ENCODE data around the gene TMEM69. TPM values are rescaled to one million over a fixed set of nuclear protein-coding genes. Genes with fewer than 3 reads are reported as not detected.
"Not testable (repeated sequence)": the region's sequence is repeated elsewhere in the genome, so short reads cannot be mapped to it uniquely, and the experiment has no call there.

Gene TMEM69
- total and polyA plus RNA-seq, 2 experiments from 2014 or later: 30.3 to 35.2 TPM

GRCh38 chr1:45694823-45695222, 6.8 kb downstream of the TMEM69 start:
- no peaks in the 10 kb centered on the region for H3K9me2 ChIP-seq (ENCODE audit: insufficient read depth)
- peaks cover 20% of the 10 kb centered on the region; the same call in 1 of the 2 replicates for H3K36me3 ChIP-seq (ENCODE audit: low read depth)
- no peak for DNase-seq
- H3K9me3 ChIP-seq (ENCODE audit: low read depth): no peaks in the 10 kb centered on the region
- H3K27ac ChIP-seq: no peak overlapping the region
- in situ Hi-C loops (cut with MboI): no loop called here
- 79 to 84% methylated on average over 7 of the region's 7 CpGs for WGBS, 2 experiments (ENCODE audit: low coverage in 1 of 2, low lambda C conversion rate in 2 of 2, missing lambda C conversion rate in 2 of 2)
- no peak overlapping the region for H3K4me3 ChIP-seq
- no peaks in the 10 kb centered on the region for H4K20me1 ChIP-seq (ENCODE audit: insufficient read depth)
- no peak overlapping the region for H3K4me2 ChIP-seq (ENCODE audit: unreplicated experiment)
- peaks cover 22% of the 10 kb centered on the region for H3K79me2 ChIP-seq (ENCODE audit: insufficient read depth)
- TF ChIP-seq EZH2phosphoT487 (IDR thresholded peaks at IDR 0.05; ENCODE audit: insufficient read depth, low read depth) (no peak), EZH2 (IDR thresholded peaks at IDR 0.05; ENCODE audit: insufficient read depth, poor library complexity, severe bottlenecking) (no peak)
- H3K27me3 ChIP-seq (replicated peaks; ENCODE audit: insufficient read depth): no peaks in the 10 kb centered on the region
- H3K4me1 ChIP-seq (ENCODE audit: insufficient read depth): no peaks in the 10 kb centered on the region; the same call in 1 of the 2 replicates
- no peak overlapping the region for H2AFZ ChIP-seq
- no peak overlapping the region for H3K9ac ChIP-seq
- H3F3A ChIP-seq (ENCODE audit: insufficient read depth): 0 out of 2 replicates have a peak, but pooled peaks cover 20% of the 10 kb centered on the region

GRCh38 chr1:45704637-45705036, 16.7 kb downstream of the TMEM69 start:
- no peaks in the 10 kb centered on the region for H3K79me2 ChIP-seq (ENCODE audit: insufficient read depth)
- no peak overlapping the region for H3K4me3 ChIP-seq
- H3K27ac ChIP-seq: no peak overlapping the region
- in situ Hi-C loops (cut with MboI): no loop called here
- no peaks in the 10 kb centered on the region for H4K20me1 ChIP-seq (ENCODE audit: insufficient read depth)
- WGBS, 2 experiments (ENCODE audit: low coverage in 1 of 2, low lambda C conversion rate in 2 of 2, missing lambda C conversion rate in 2 of 2): 93 to 100% methylated on average over 1 of the region's 1 CpG
- no peak overlapping the region for H2AFZ ChIP-seq
- H3K9me2 ChIP-seq (ENCODE audit: insufficient read depth): no peaks in the 10 kb centered on the region
- TF ChIP-seq EZH2phosphoT487 (IDR thresholded peaks at IDR 0.05; ENCODE audit: insufficient read depth, low read depth) (no peak), EZH2 (IDR thresholded peaks at IDR 0.05; ENCODE audit: insufficient read depth, poor library complexity, severe bottlenecking) (no peak)
- H3K9ac ChIP-seq: no peak overlapping the region
- peaks cover 8% of the 10 kb centered on the region; the same call in 1 of the 2 replicates for H3F3A ChIP-seq (ENCODE audit: insufficient read depth)
- H3K36me3 ChIP-seq (ENCODE audit: low read depth): peaks cover 6% of the 10 kb centered on the region
- no peaks in the 10 kb centered on the region for H3K4me1 ChIP-seq (ENCODE audit: insufficient read depth)
- DNase-seq: no peak
- H3K4me2 ChIP-seq (ENCODE audit: unreplicated experiment): no peak overlapping the region
- no peaks in the 10 kb centered on the region for H3K9me3 ChIP-seq (ENCODE audit: low read depth)
- H3K27me3 ChIP-seq (replicated peaks; ENCODE audit: insufficient read depth): no peaks in the 10 kb centered on the region

- Histone ChIP-seq H3K79me2 (ENCODE audit: insufficient read depth) (no peaks in the 10 kb centered on the region), H3K4me2 (ENCODE audit: unreplicated experiment) (no peak overlapping the region), H3K9me3 (ENCODE audit: low read depth) (no peaks in the 10 kb centered on the region), H3K36me3 (ENCODE audit: low read depth) (peaks cover 6% of the 10 kb centered on the region), H3K27me3 (replicated peaks; ENCODE audit: insufficient read depth) (no peaks in the 10 kb centered on the region), H3F3A (ENCODE audit: insufficient read depth) (no peaks in the 10 kb centered on the region; the same call in 1 of the 2 replicates), H3K27ac (no peak overlapping the region), H3K9ac (no peak overlapping the region), H3K4me3 (no peak overlapping the region), H3K4me1 (ENCODE audit: insufficient read depth) (peaks cover 7% of the 10 kb centered on the region; the same call in 1 of the 2 replicates), H4K20me1 (ENCODE audit: insufficient read depth) (no peaks in the 10 kb centered on the region), H3K9me2 (ENCODE audit: insufficient read depth) (no peaks in the 10 kb centered on the region), H2AFZ (no peak overlapping the region)
- WGBS, 2 experiments (ENCODE audit: low coverage in 1 of 2, low lambda C conversion rate in 2 of 2, missing lambda C conversion rate in 2 of 2): 75 to 89% methylated on average over 3 of the region's 3 CpGs
- no peak for DNase-seq
- TF ChIP-seq EZH2phosphoT487 (IDR thresholded peaks at IDR 0.05; ENCODE audit: insufficient read depth, low read depth) (no peak), EZH2 (IDR thresholded peaks at IDR 0.05; ENCODE audit: insufficient read depth, poor library complexity, severe bottlenecking) (no peak)
- in situ Hi-C loops (cut with MboI): no loop called here
Measured at GRCh38 chr1:45713711-45714110, 25.7 kb downstream of the TMEM69 start.

GRCh38 chr1:45716700-45717099, 28.7 kb downstream of the TMEM69 start:
- H3K4me3 ChIP-seq: no peak overlapping the region
- H3K27ac ChIP-seq: no peak overlapping the region
- peaks cover 14% of the 10 kb centered on the region for H3F3A ChIP-seq (ENCODE audit: insufficient read depth)
- peaks cover 19% of the 10 kb centered on the region for H3K4me1 ChIP-seq (ENCODE audit: insufficient read depth)
- H3K79me2 ChIP-seq (ENCODE audit: insufficient read depth): no peaks in the 10 kb centered on the region
- H3K9me2 ChIP-seq (ENCODE audit: insufficient read depth): no peaks in the 10 kb centered on the region
- in situ Hi-C loops (cut with MboI): no loop called here
- 95 to 96% methylated on average over 3 of the region's 3 CpGs for WGBS, 2 experiments (ENCODE audit: low coverage in 1 of 2, low lambda C conversion rate in 2 of 2, missing lambda C conversion rate in 2 of 2)
- no peaks in the 10 kb centered on the region for H3K27me3 ChIP-seq (replicated peaks; ENCODE audit: insufficient read depth)
- H3K9ac ChIP-seq: no peak overlapping the region
- DNase-seq: no peak
- no peaks in the 10 kb centered on the region for H3K9me3 ChIP-seq (ENCODE audit: low read depth)
- H4K20me1 ChIP-seq (ENCODE audit: insufficient read depth): no peaks in the 10 kb centered on the region
- H3K36me3 ChIP-seq (ENCODE audit: low read depth): peaks cover 6% of the 10 kb centered on the region
- TF ChIP-seq EZH2phosphoT487 (IDR thresholded peaks at IDR 0.05; ENCODE audit: insufficient read depth, low read depth): no peak
- no peak for TF ChIP-seq EZH2 (IDR thresholded peaks at IDR 0.05; ENCODE audit: insufficient read depth, poor library complexity, severe bottlenecking)
- H3K4me2 ChIP-seq (ENCODE audit: unreplicated experiment): no peak overlapping the region
- H2AFZ ChIP-seq: no peak overlapping the region

GRCh38 chr1:45717386-45717785, 29.4 kb downstream of the TMEM69 start:
- H3K9me2 ChIP-seq (ENCODE audit: insufficient read depth); H3K4me3 ChIP-seq; H4K20me1 ChIP-seq (ENCODE audit: insufficient read depth); in situ Hi-C loops (cut with MboI); H3K79me2 ChIP-seq (ENCODE audit: insufficient read depth); H3K27me3 ChIP-seq (replicated peaks; ENCODE audit: insufficient read depth); H3K27ac ChIP-seq; H2AFZ ChIP-seq; H3K9ac ChIP-seq; H3K4me2 ChIP-seq (ENCODE audit: unreplicated experiment); H3K36me3 ChIP-seq (ENCODE audit: low read depth); H3K9me3 ChIP-seq (ENCODE audit: low read depth): not testable (repeated sequence)
- Histone ChIP-seq H3F3A (ENCODE audit: insufficient read depth) (peaks cover 14% of the 10 kb centered on the region), H3K4me1 (ENCODE audit: insufficient read depth) (peaks cover 19% of the 10 kb centered on the region)
- WGBS, 2 experiments (ENCODE audit: low coverage in 1 of 2, low lambda C conversion rate in 2 of 2, missing lambda C conversion rate in 2 of 2): 46 to 51% methylated on average over 8 of the region's 8 CpGs
- peak; percentile 43 for DNase-seq

Measured in GM23248 (cell line).